Body of pancreas (tissue), 4 donors: ENCODE data around the gene SEPTIN12. TPM values are rescaled to one million over a fixed set of nuclear protein-coding genes. Genes with fewer than 3 reads are reported as not detected.

ENCODE experiments used
- ATAC-seq: fragments of 150-250 bp; one replicate; pipeline ENCODE4 v1.9.1; 2016
- DNase-seq, 4 donors: peaks; one replicate each; pipeline ENCODE4 v3.0.0-alpha.2; 2019
- H3K27ac ChIP-seq, 4 donors: fragments of 200-600 bp; sonication (generic); 1 replicate in 3 of 4; 2 replicates in 1 of 4; pipeline versions ENCODE4 v1.5.1 to v1.6.1; 2016 to 2019; ENCODE audit warnings: mild to moderate bottlenecking in 1 of 4, mixed read lengths in 1 of 4, moderate library complexity in 1 of 4
- H3K27me3 ChIP-seq, 2 donors: fragments of 200-600 bp; sonication (generic); one replicate each; pipeline ENCODE4 v1.6.0; 2016; ENCODE audit warnings: mild to moderate bottlenecking in 1 of 2
- H3K36me3 ChIP-seq, 2 donors: fragments of 200-600 bp; sonication (generic); replicated peaks in 1 of 2; 2 replicates each; pipeline ENCODE4 v1.5.1; 2016; ENCODE audit warnings: low read depth in 2 of 2; ENCODE audit not compliant: insufficient read depth in 1 of 2
- H3K4me1 ChIP-seq: fragments of 200-600 bp; sonication (generic); one replicate; pipeline ENCODE4 v1.6.0; 2016
- H3K4me3 ChIP-seq, 2 donors: fragments of 200-600 bp; sonication (generic); 1 replicate in 1 of 2; 2 replicates in 1 of 2; pipeline ENCODE4 v1.5.1; 2016 to 2019
- H3K9me3 ChIP-seq, 3 donors: fragments of 200-600 bp; sonication (generic); 1 replicate in 2 of 3; 2 replicates in 1 of 3; pipeline ENCODE4 v1.5.1; 2016
- CTCF ChIP-seq, 7 experiments: fragments of 450-650 bp in 4 of 7; fragments of 200-600 bp in 3 of 7; sonication (generic) in 3 of 7; IDR thresholded peaks; one replicate each; pipeline ENCODE4 v1.5.1; 2016 to 2019; ENCODE audit warnings: antibody characterized with exemption in 7 of 7
- POLR2A ChIP-seq, 3 donors: fragments of 450-650 bp; IDR thresholded peaks; one replicate each; pipeline ENCODE4 v1.6.1; 2016; ENCODE audit warnings: antibody characterized with exemption in 3 of 3, mild to moderate bottlenecking in 2 of 3
- WGBS, 2 donors: methylation state at CpG; one replicate each; pipeline ENCODE4 v1.1.5; 2017; 5-methylcytosine and 5-hydroxymethylcytosine counted together
- intact Hi-C: fragments of 100-400 bp; cut with DNase I; formaldehyde crosslinking; loops from one replicate; pipeline ENCODE4 v1.15.1; 2023
- total RNA-seq, 2 donors: library from RNA; depleted of rRNA; stranded (reverse); fragments of >200 nt; gene quantifications; one replicate each; pipeline ENCODE4 v1.1.0, GENCODE V29; 2016

The SEPTIN12 gene
- total RNA-seq, 2 donors from 2014 or later = not detected

GRCh38 chr16:4792951-4793513 lies 4.9 kb upstream of the SEPTIN12 start:
- no peaks in the 10 kb centered on the region for H3K27me3 ChIP-seq
- intact Hi-C loops = no loop called here
- peaks cover 37% of the 10 kb centered on the region for H3K4me1 ChIP-seq
- H3K36me3 ChIP-seq = no peaks in the 10 kb centered on the region
- TF ChIP-seq POLR2A (IDR thresholded peaks at IDR 0.05) (no peak), CTCF (IDR thresholded peaks at IDR 0.05) (no peak)
- DNase-seq (no peak), ATAC-seq (no peak)
- H3K4me3 ChIP-seq = no peak overlapping the region
- H3K9me3 ChIP-seq = no peaks in the 10 kb centered on the region
- H3K27ac ChIP-seq = no peak overlapping the region
- WGBS, 2 donors = 72 to 78% methylated on average over 9 to 13 of the region's 13 CpGs

GRCh38 chr16:4790871-4791270 lies 2.7 kb upstream of the SEPTIN12 start:
- H3K27ac ChIP-seq = no peak overlapping the region
- DNase-seq = no peak
- no peaks in the 10 kb centered on the region for H3K9me3 ChIP-seq
- no peak overlapping the region for H3K4me3 ChIP-seq
- intact Hi-C loops = no loop called here
- no peaks in the 10 kb centered on the region for H3K27me3 ChIP-seq
- TF ChIP-seq POLR2A (IDR thresholded peaks at IDR 0.05) = no peak
- TF ChIP-seq CTCF (IDR thresholded peaks at IDR 0.05) = no peak
- H3K36me3 ChIP-seq = no peaks in the 10 kb centered on the region
- peaks cover 23% of the 10 kb centered on the region for H3K4me1 ChIP-seq
- ATAC-seq = no peak
- 81 to 89% methylated on average over 10 of the region's 10 CpGs for WGBS, 2 donors

GRCh38 chr16:4790261-4790660 lies 2.1 kb upstream of the SEPTIN12 start:
- H3K27me3 ChIP-seq = no peaks in the 10 kb centered on the region
- no peaks in the 10 kb centered on the region for H3K9me3 ChIP-seq
- ATAC-seq (no peak), DNase-seq (no peak)
- no peaks in the 10 kb centered on the region for H3K36me3 ChIP-seq
- H3K4me1 ChIP-seq = peaks cover 19% of the 10 kb centered on the region
- intact Hi-C loops = no loop called here
- 87% methylated on average over 9 to 10 of the region's 10 CpGs for WGBS, 2 donors
- no peak overlapping the region for H3K27ac ChIP-seq
- TF ChIP-seq POLR2A (IDR thresholded peaks at IDR 0.05) = no peak
- TF ChIP-seq CTCF (IDR thresholded peaks at IDR 0.05) = no peak
- H3K4me3 ChIP-seq = no peak overlapping the region

GRCh38 chr16:4788910-4789309 lies 765 bp upstream of the SEPTIN12 start:
- no peak for ATAC-seq
- TF ChIP-seq POLR2A (IDR thresholded peaks at IDR 0.05) (no peak), CTCF (IDR thresholded peaks at IDR 0.05) (no peak)

GRCh38 chr16:4788489-4788889 lies 344 bp upstream of the SEPTIN12 start:
- no peaks in the 10 kb centered on the region for H3K27me3 ChIP-seq
- H3K36me3 ChIP-seq = no peaks in the 10 kb centered on the region
- DNase-seq (peak in 2 of 4 donors; percentile 35 to 48), ATAC-seq (peak; percentile 59)
- 0 to 25% methylated on average over 2 to 9 of the region's 9 CpGs for WGBS, 2 donors
- intact Hi-C loops = no loop called here
- H3K27ac ChIP-seq = peak overlapping the region in 2 of 4 donors; percentile 17 to 27
- no peak for TF ChIP-seq CTCF (IDR thresholded peaks at IDR 0.05)
- peaks cover 15% of the 10 kb centered on the region for H3K4me1 ChIP-seq
- H3K9me3 ChIP-seq = no peaks in the 10 kb centered on the region
- H3K4me3 ChIP-seq = no peak overlapping the region

More at GRCh38 chr16:4788910-4789309, 765 bp upstream of the SEPTIN12 start:
- H3K27me3 ChIP-seq = no peaks in the 10 kb centered on the region
- no peak for DNase-seq
- 81 to 86% methylated on average over 7 of the region's 7 CpGs for WGBS, 2 donors
- H3K4me1 ChIP-seq = peaks cover 15% of the 10 kb centered on the region
- H3K9me3 ChIP-seq = no peaks in the 10 kb centered on the region
- no peak overlapping the region for H3K27ac ChIP-seq
- intact Hi-C loops = no loop called here
- H3K4me3 ChIP-seq = no peak overlapping the region
- no peaks in the 10 kb centered on the region for H3K36me3 ChIP-seq
